Endothelial cell of umbilical vein (primary cell): ENCODE measurements around the gene CP.

Experiments
- CTCF ChIP-seq, 2 donors: IDR thresholded peaks; 1 replicate in 1 of 2; 2 replicates in 1 of 2; pipeline ENCODE4 v1.5.1; 2011; ENCODE audit warnings: low read length in 2 of 2, mild to moderate bottlenecking in 2 of 2, moderate library complexity in 2 of 2, control low read depth in 1 of 2, inconsistent platforms in 1 of 2, low read depth in 1 of 2; ENCODE audit not compliant: insufficient read depth in 1 of 2; ENCODE audit errors: extremely low read depth in 1 of 2
- EZH2 ChIP-seq: IDR thresholded peaks from 2 replicates; pipeline ENCODE4 v1.6.1; 2012; ENCODE audit warnings: borderline replicate concordance, low read depth, mild to moderate bottlenecking, moderate library complexity, low read length, inconsistent platforms; ENCODE audit not compliant: severe bottlenecking
- FOS ChIP-seq: IDR thresholded peaks from 2 replicates; pipeline ENCODE4 v1.6.1; 2011; ENCODE audit warnings: mild to moderate bottlenecking, low read length, moderate library complexity, borderline replicate concordance; ENCODE audit not compliant: insufficient read depth
- GATA2 ChIP-seq: IDR thresholded peaks from 2 replicates; pipeline ENCODE4 v1.7.0; 2011; ENCODE audit warnings: low read depth, mild to moderate bottlenecking, moderate library complexity, mixed read lengths, low read length; ENCODE audit not compliant: insufficient read length, insufficient read depth
- JUN ChIP-seq: IDR thresholded peaks from 2 replicates; pipeline ENCODE4 v1.6.1; 2011; ENCODE audit warnings: borderline replicate concordance, low read depth; ENCODE audit not compliant: insufficient read length, insufficient read depth
- MAX ChIP-seq: IDR thresholded peaks from 2 replicates; pipeline ENCODE4 v1.6.1; 2011; ENCODE audit not compliant: insufficient read depth, insufficient read length
- MYC ChIP-seq: IDR thresholded peaks from one replicate; pipeline ENCODE4 v1.6.1; 2011; ENCODE audit warnings: mild to moderate bottlenecking, low read depth, low read length
- POLR2A ChIP-seq: IDR thresholded peaks from 2 replicates; pipeline ENCODE4 v1.6.1; 2012; ENCODE audit warnings: low read depth, mild to moderate bottlenecking, control low read depth, low read length
- POLR2AphosphoS5 ChIP-seq: IDR thresholded peaks from 2 replicates; pipeline ENCODE4 v1.6.1; 2012; ENCODE audit warnings: low read depth, mild to moderate bottlenecking, control low read depth, low read length, moderate library complexity; ENCODE audit not compliant: insufficient read depth

- TF ChIP-seq CTCF (IDR thresholded peaks at IDR 0.05; ENCODE audit: extremely low read depth in 1 of 2, insufficient read depth in 1 of 2, low read depth in 1 of 2, low read length in 2 of 2) (no peak), EZH2 (no peak), MYC (no peak), GATA2 (no peak), POLR2A (no peak), JUN (no peak), FOS (no peak), POLR2AphosphoS5 (no peak), MAX (no peak)
Observed at GRCh38 chr3:149245738-149246451, 24.3 kb upstream of the CP start.
